ENCODE data around the gene RPS21. TPM values are rescaled to one million over a fixed set of nuclear protein-coding genes. Genes with fewer than 3 reads are reported as not detected.

RPS21 gene
- total and polyA plus RNA-seq, 2 of the 4 experiments (the other 2 are of a cell fraction): 2,710 to 4,298 TPM

- no peak overlapping the region for H2BK20ac ChIP-seq (ENCODE audit: low read depth, low read length)
- H2AK5ac ChIP-seq (ENCODE audit: low read depth, low read length): no peak overlapping the region
- H2BK5ac ChIP-seq (ENCODE audit: low read depth, low read length, poor library complexity, severe bottlenecking): no peak overlapping the region
- peak overlapping the region; percentile 14 for H2AFZ ChIP-seq (replicated peaks; ENCODE audit: low read length, poor library complexity)
- POLR2A ChIA-PET (ENCODE audit: unreplicated experiment): no interaction called here
- H3K9me3 ChIP-seq (ENCODE audit: control insufficient read depth, insufficient read depth, low read length): peaks cover 2% of the 10 kb centered on the region
- H4K20me1 ChIP-seq (ENCODE audit: insufficient read depth, low read length): no peaks in the 10 kb centered on the region; the same call in 1 of the 2 replicates
- BruUV-seq (replicated peaks): no TSS peak
- H2AK9ac ChIP-seq (replicated peaks; ENCODE audit: low read depth, low read length, poor library complexity): no peak overlapping the region
- H3K4me3 ChIP-seq (ENCODE audit: insufficient read depth, low read depth, low read length): no peak overlapping the region
- H3K14ac ChIP-seq (replicated peaks; ENCODE audit: low read depth, low read length): no peak overlapping the region
- no peaks in the 10 kb centered on the region for H3K9me1 ChIP-seq (ENCODE audit: insufficient read depth, low read length)
- no peak overlapping the region for H3K23ac ChIP-seq (ENCODE audit: low read depth, low read length)
- H3K36me3 ChIP-seq (ENCODE audit: control insufficient read depth, insufficient read depth, low read length): peaks cover 17% of the 10 kb centered on the region; the same call in 1 of the 2 replicates
- H3K27ac ChIP-seq (ENCODE audit: insufficient read depth, low read length): no peak overlapping the region
- H2BK120ac ChIP-seq (ENCODE audit: low read depth, low read length): no peak overlapping the region
- H4K8ac ChIP-seq (ENCODE audit: low read depth in 2 of 2, low read length in 2 of 2): no peak overlapping the region
- no peak overlapping the region for H3K4ac ChIP-seq (ENCODE audit: low read depth, low read length)
- H3K4me1 ChIP-seq (ENCODE audit: control insufficient read depth, insufficient read depth, low read length): no peaks in the 10 kb centered on the region
- DNase-seq (no peak), ATAC-seq (ENCODE audit: low read depth) (no peak)
- no peak overlapping the region for H4K5ac ChIP-seq (ENCODE audit: low read depth, low read length)
- H2BK15ac ChIP-seq (ENCODE audit: low read depth, low read length): no peak overlapping the region
- H3K18ac ChIP-seq (ENCODE audit: low read depth, low read length): no peak overlapping the region
- in situ Hi-C loops (cut with MboI; ENCODE audit: low sequenced_read_pairs): no loop called here
- intact Hi-C loops (cut with micrococcal nuclease): no loop called here
- H3K4me2 ChIP-seq (ENCODE audit: low read depth, low read length): no peak overlapping the region
- no peak overlapping the region for H3K9ac ChIP-seq (ENCODE audit: low read depth, low read length)
- CTCF ChIA-PET: no interaction called here
- dilution Hi-C loops (cut with HindIII; ENCODE audit: low sequenced_read_pairs, unreplicated experiment): no loop called here
- H4K91ac ChIP-seq (ENCODE audit: insufficient read depth, low read depth, low read length): no peak overlapping the region
- H3K79me1 ChIP-seq (ENCODE audit: low read depth in 1 of 2, low read length in 2 of 2): no peaks in the 10 kb centered on the region
- 96% methylated on average over 9 of the region's 16 CpGs; no CpG with 5 or more reads in 1 of the 2 experiments for WGBS, 2 experiments (ENCODE audit: extremely low coverage in 2 of 2, insufficient read length in 1 of 2)
- no peak overlapping the region for H3K56ac ChIP-seq (ENCODE audit: extremely low read depth, insufficient read depth, low read length)
- no peak for TF ChIP-seq FOS (IDR thresholded peaks at IDR 0.05; ENCODE audit: low read depth, low read length)
- no peak for TF ChIP-seq POLR2A (IDR thresholded peaks at IDR 0.05; ENCODE audit: low read depth, low read length)
- no peak for TF ChIP-seq CEBPB (IDR thresholded peaks at IDR 0.05; ENCODE audit: low read depth, low read length)
- H3K27me3 ChIP-seq (ENCODE audit: control insufficient read depth, insufficient read depth, low read length): no peaks in the 10 kb centered on the region
Measured at GRCh38 chr20:62338294-62338620, 48.6 kb upstream of the RPS21 start.

All from IMR-90 (cell line).